H1 (cell line): ENCODE results near the gene DISC1. TPM values are rescaled to one million over a fixed set of nuclear protein-coding genes. Genes with fewer than 3 reads are reported as not detected.

Source experiments
- CTCF ChIA-PET: fragments of 300-600 bp; sonication (Branson Sonifier 250); formaldehyde crosslinking; loops from one replicate; lab custom pipeline; 2021; ENCODE audit not compliant: partially characterized antibody; lab: Charles Lee
- POLR2A ChIA-PET: fragments of 300-600 bp; sonication (Branson Sonifier 250); formaldehyde crosslinking; loops from one replicate; lab custom pipeline; 2021; ENCODE audit warnings: inconsistent platforms; ENCODE audit not compliant: partially characterized antibody; lab: Charles Lee
- DNase-seq, 2 experiments: peaks; one replicate each; pipeline versions ENCODE4 v3.0.0 to v3.0.0-alpha.2; 2010 to 2022; ENCODE audit warnings: low spot score in 2 of 2, low read depth in 1 of 2, mixed read lengths in 1 of 2
- FAIRE-seq: peaks from 2 replicates; lab custom pipeline; 2011; peaks lifted over from hg19 to GRCh38; lab: Jason Lieb, UNC
- H2AFZ ChIP-seq: 2 replicates; pipeline ENCODE4 v1.8.1; 2012; ENCODE audit warnings: low read length, inconsistent platforms
- H2AK5ac ChIP-seq: 2 replicates; pipeline ENCODE4 v1.6.1; 2013; ENCODE audit warnings: low read depth, low read length
- H2BK120ac ChIP-seq: replicated peaks from 2 replicates; pipeline ENCODE3; 2013; ENCODE audit warnings: low read depth, low read length, inconsistent platforms
- H2BK12ac ChIP-seq: 2 replicates; pipeline ENCODE4 v1.6.1; 2013; ENCODE audit warnings: low read depth, low read length
- H2BK15ac ChIP-seq: 2 replicates; pipeline ENCODE4 v1.6.1; 2013; ENCODE audit warnings: low read length
- H2BK20ac ChIP-seq: 2 replicates; pipeline ENCODE4 v1.6.1; 2013; ENCODE audit warnings: low read length
- H2BK5ac ChIP-seq: 2 replicates; pipeline ENCODE4 v1.6.1; 2013; ENCODE audit warnings: low read depth, low read length
- H3K14ac ChIP-seq: 2 replicates; pipeline ENCODE4 v1.6.1; 2013; ENCODE audit warnings: inconsistent platforms; ENCODE audit not compliant: insufficient read length
- H3K18ac ChIP-seq: 2 replicates; pipeline ENCODE4 v1.6.1; 2013; ENCODE audit warnings: low read length; ENCODE audit errors: extremely low read depth
- H3K23ac ChIP-seq: 2 replicates; pipeline ENCODE4 v1.6.1; 2013; ENCODE audit warnings: inconsistent platforms; ENCODE audit not compliant: insufficient read length
- H3K23me2 ChIP-seq: 2 replicates; pipeline ENCODE4 v1.6.1; 2013; ENCODE audit warnings: low read depth, low read length
- H3K27ac ChIP-seq: 2 replicates; pipeline ENCODE4 v1.6.1; 2011; ENCODE audit warnings: low read depth, low read length, inconsistent platforms
- H3K27me3 ChIP-seq, 4 experiments: replicated peaks in 1 of 4; 1 replicate in 1 of 4; 2 replicates in 3 of 4; pipeline versions ENCODE4 v1.6.1 to v1.8.1; 2011 to 2013; ENCODE audit warnings: low read length in 3 of 4, mild to moderate bottlenecking in 3 of 4, inconsistent platforms in 2 of 4, mixed read lengths in 2 of 4, moderate library complexity in 1 of 4; ENCODE audit not compliant: control insufficient read depth in 3 of 4, insufficient read depth in 3 of 4; ENCODE audit errors: extremely low read depth in 1 of 4
- H3K36me3 ChIP-seq, 4 experiments: 2 replicates each; pipeline versions ENCODE4 v1.6.1 to v1.8.1; 2011 to 2013; ENCODE audit warnings: mild to moderate bottlenecking in 4 of 4, low read length in 3 of 4, moderate library complexity in 2 of 4, control low read depth in 1 of 4, inconsistent platforms in 1 of 4; ENCODE audit not compliant: insufficient read depth in 4 of 4, control insufficient read depth in 2 of 4
- H3K4ac ChIP-seq: replicated peaks from 2 replicates; pipeline ENCODE3; 2013; ENCODE audit warnings: low read length, low read depth, mixed read lengths, inconsistent platforms; ENCODE audit not compliant: insufficient read length
- H3K4me1 ChIP-seq, 4 experiments: replicated peaks in 1 of 4; 1 replicate in 1 of 4; 2 replicates in 3 of 4; pipeline versions ENCODE4 v1.6.1 to v1.8.1; 2011 to 2013; ENCODE audit warnings: low read length in 3 of 4, inconsistent platforms in 2 of 4, mixed read lengths in 1 of 4; ENCODE audit not compliant: insufficient read depth in 4 of 4, control insufficient read depth in 3 of 4
- H3K4me2 ChIP-seq, 2 experiments: 2 replicates each; pipeline versions ENCODE4 v1.6.1 to v1.8.1; 2011 to 2013; ENCODE audit warnings: low read depth in 2 of 2, low read length in 2 of 2, control low read depth in 1 of 2, inconsistent platforms in 1 of 2, mild to moderate bottlenecking in 1 of 2; ENCODE audit not compliant: insufficient read depth in 1 of 2
- H3K4me3 ChIP-seq, 4 experiments: fragments of 200-600, 300-600 bp in 1 of 4; sonication (generic), shearing (Covaris generic), sonication (Bioruptor Twin) in 1 of 4; 2 replicates each; pipeline versions ENCODE4 v1.5.1 to v1.8.1; 2011 to 2016; ENCODE audit warnings: low read length in 4 of 4, low read depth in 3 of 4, control low read depth in 2 of 4, inconsistent platforms in 2 of 4, mild to moderate bottlenecking in 2 of 4, mixed read lengths in 1 of 4, moderate library complexity in 1 of 4; ENCODE audit not compliant: insufficient read depth in 2 of 4; ENCODE audit errors: extremely low read depth in 1 of 4
- H3K56ac ChIP-seq: replicated peaks from 2 replicates; pipeline ENCODE3; 2013; ENCODE audit warnings: low read depth, mild to moderate bottlenecking, mixed read lengths, low read length, inconsistent platforms; ENCODE audit not compliant: insufficient read length
- H3K79me1 ChIP-seq: 2 replicates; pipeline ENCODE4 v1.6.1; 2013; ENCODE audit warnings: low read depth, low read length, control low read depth
- H3K79me2 ChIP-seq, 2 experiments: 2 replicates each; pipeline versions ENCODE4 v1.6.1 to v1.8.1; 2012 to 2013; ENCODE audit warnings: low read length in 2 of 2, mild to moderate bottlenecking in 2 of 2, inconsistent platforms in 1 of 2; ENCODE audit not compliant: insufficient read depth in 2 of 2, control insufficient read depth in 1 of 2
- H3K9ac ChIP-seq, 4 experiments: replicated peaks in 1 of 4; 1 replicate in 1 of 4; 2 replicates in 3 of 4; pipeline versions ENCODE4 v1.6.1 to v1.8.1; 2011 to 2013; ENCODE audit warnings: low read depth in 3 of 4, low read length in 3 of 4, control low read depth in 2 of 4, mild to moderate bottlenecking in 2 of 4, moderate library complexity in 2 of 4, inconsistent platforms in 1 of 4; ENCODE audit errors: extremely low read depth in 1 of 4
- H3K9me3 ChIP-seq, 2 experiments: 2 replicates each; pipeline versions ENCODE4 v1.6.1 to v1.8.1; 2012 to 2013; ENCODE audit warnings: mild to moderate bottlenecking in 2 of 2, moderate library complexity in 2 of 2, control low read depth in 1 of 2, inconsistent platforms in 1 of 2, low read depth in 1 of 2, low read length in 1 of 2, mixed read lengths in 1 of 2; ENCODE audit not compliant: insufficient read depth in 2 of 2
- H4K20me1 ChIP-seq, 2 experiments: replicated peaks in 1 of 2; 2 replicates each; pipeline versions ENCODE3 to v1.8.1; 2011 to 2013; ENCODE audit warnings: inconsistent platforms in 2 of 2, low read length in 2 of 2, mild to moderate bottlenecking in 1 of 2; ENCODE audit not compliant: insufficient read depth in 2 of 2, control insufficient read depth in 1 of 2
- H4K5ac ChIP-seq: 2 replicates; pipeline ENCODE4 v1.6.1; 2013; ENCODE audit warnings: low read length, low read depth, mixed read lengths, inconsistent platforms; ENCODE audit not compliant: insufficient read length
- H4K8ac ChIP-seq: 2 replicates; pipeline ENCODE4 v1.8.0; 2013; ENCODE audit warnings: mild to moderate bottlenecking, moderate library complexity, low read length, inconsistent platforms; ENCODE audit not compliant: insufficient read depth; ENCODE audit errors: extremely low read depth
- H4K91ac ChIP-seq: replicated peaks from 2 replicates; pipeline ENCODE3; 2013; ENCODE audit warnings: low read length, mixed read lengths, inconsistent platforms; ENCODE audit not compliant: insufficient read length
- CREB1 ChIP-seq: IDR thresholded peaks from 2 replicates; pipeline ENCODE4 v1.6.1; 2012; ENCODE audit warnings: inconsistent platforms
- EGR1 ChIP-seq: IDR thresholded peaks from 2 replicates; pipeline ENCODE4 v1.6.1; 2011; ENCODE audit warnings: low read depth, low read length, borderline replicate concordance
- FOSL1 ChIP-seq: IDR thresholded peaks from 2 replicates; pipeline ENCODE4 v1.6.1; 2011; ENCODE audit warnings: mild to moderate bottlenecking, low read depth, low read length, moderate library complexity; ENCODE audit not compliant: insufficient read depth
- WGBS, 2 experiments: shearing (Covaris generic) in 1 of 2; methylation state at CpG; one replicate each; pipeline versions ENCODE4 v1.1.6 to v1.1.7; 2013 to 2015; ENCODE audit warnings: low lambda C conversion rate in 2 of 2, mixed read lengths in 2 of 2, inconsistent platforms in 1 of 2, low coverage in 1 of 2, missing lambda C conversion rate in 1 of 2; ENCODE audit not compliant: insufficient replicate concordance in 2 of 2, insufficient coverage in 1 of 2, insufficient read length in 1 of 2; ENCODE audit errors: extremely low coverage in 1 of 2, missing lambda C conversion rate in 1 of 2; 5-methylcytosine and 5-hydroxymethylcytosine counted together
- polyA plus RNA-seq, 7 experiments: library from polyadenylated mRNA; depleted of rRNA in 3 of 7; stranded (reverse) in 5 of 7; unstranded in 2 of 7; fragments of >200 nt in 5 of 7; fragments of 200-250 nt in 2 of 7; gene quantifications; 1 replicate in 5 of 7; 2 replicates in 1 of 7; 4 replicates in 1 of 7; pipeline versions ENCODE4 v1.2.1 to v1.2.3, GENCODE V29; 2011 to 2013; ENCODE audit warnings: missing spikeins in 2 of 7, mixed read lengths in 2 of 7
- total RNA-seq: library from RNA; stranded (reverse); fragmentation: NEBNext Ultra II Directional; extraction: Animal tissue kit (Norgen Biotek cat#: 25700); gene quantifications from 2 replicates; pipeline ENCODE4 v1.2.1, GENCODE V29; 2021

The DISC1 gene
- total and polyA plus RNA-seq, 2 of the 8 experiments (the other 6 are each of a cell fraction or from before 2014, with no cell fraction given) = 1.1 to 3.5 TPM

GRCh38 chr1:231913493-231913892 lies 286.9 kb downstream of the DISC1 start:
- H2BK12ac ChIP-seq = no peak overlapping the region
- no peak for FAIRE-seq
- no peak overlapping the region for H3K27ac ChIP-seq
- H2AK5ac ChIP-seq = no peak overlapping the region
- H3K56ac ChIP-seq = no peak overlapping the region
- no peaks in the 10 kb centered on the region for H3K9me3 ChIP-seq
- H2AFZ ChIP-seq = no peak overlapping the region
- WGBS, 2 experiments = 87% methylated on average over 7 of the region's 7 CpGs; no CpG with 5 or more reads in 1 of the 2 experiments
- H3K9ac ChIP-seq = no peak overlapping the region
- H4K8ac ChIP-seq = no peak overlapping the region
- H3K4me1 ChIP-seq = no peaks in the 10 kb centered on the region
- H3K23ac ChIP-seq = no peak overlapping the region
- no peaks in the 10 kb centered on the region for H4K20me1 ChIP-seq
- no peak overlapping the region for H3K14ac ChIP-seq
- H3K18ac ChIP-seq = no peak overlapping the region
- TF ChIP-seq CREB1 (no peak), EGR1 (no peak), FOSL1 (no peak)
- H3K79me1 ChIP-seq = no peaks in the 10 kb centered on the region
- H3K4ac ChIP-seq = no peak overlapping the region
- H4K91ac ChIP-seq = no peak overlapping the region
- no peaks in the 10 kb centered on the region for H3K79me2 ChIP-seq
- DNase-seq = no peak
- H2BK15ac ChIP-seq = no peak overlapping the region
- H4K5ac ChIP-seq = no peak overlapping the region
- no peaks in the 10 kb centered on the region for H3K23me2 ChIP-seq
- H3K27me3 ChIP-seq = no peaks in the 10 kb centered on the region
- POLR2A ChIA-PET = no interaction called here
- no peak overlapping the region for H3K4me2 ChIP-seq
- H3K36me3 ChIP-seq = no peaks in the 10 kb centered on the region
- no peak overlapping the region for H3K4me3 ChIP-seq
- H2BK20ac ChIP-seq = no peak overlapping the region
- CTCF ChIA-PET = interaction anchor here (1.0 to 2.7 kb wide), 4 partner anchors 30 to 714 kb away, joined by 3 to 9 read pairs (median 3); no protein-coding TSS in a partner anchor
- no peak overlapping the region for H2BK5ac ChIP-seq
- H2BK120ac ChIP-seq = no peak overlapping the region
